IPS-11a (cell line): ENCODE data around the gene TTLL11.

ENCODE experiments used
- H3K4me3 ChIP-seq: one replicate; pipeline ENCODE4 v1.5.1; 2013; ENCODE audit warnings: low read depth, low read length, control low read depth

Gene TTLL11

DNA sequence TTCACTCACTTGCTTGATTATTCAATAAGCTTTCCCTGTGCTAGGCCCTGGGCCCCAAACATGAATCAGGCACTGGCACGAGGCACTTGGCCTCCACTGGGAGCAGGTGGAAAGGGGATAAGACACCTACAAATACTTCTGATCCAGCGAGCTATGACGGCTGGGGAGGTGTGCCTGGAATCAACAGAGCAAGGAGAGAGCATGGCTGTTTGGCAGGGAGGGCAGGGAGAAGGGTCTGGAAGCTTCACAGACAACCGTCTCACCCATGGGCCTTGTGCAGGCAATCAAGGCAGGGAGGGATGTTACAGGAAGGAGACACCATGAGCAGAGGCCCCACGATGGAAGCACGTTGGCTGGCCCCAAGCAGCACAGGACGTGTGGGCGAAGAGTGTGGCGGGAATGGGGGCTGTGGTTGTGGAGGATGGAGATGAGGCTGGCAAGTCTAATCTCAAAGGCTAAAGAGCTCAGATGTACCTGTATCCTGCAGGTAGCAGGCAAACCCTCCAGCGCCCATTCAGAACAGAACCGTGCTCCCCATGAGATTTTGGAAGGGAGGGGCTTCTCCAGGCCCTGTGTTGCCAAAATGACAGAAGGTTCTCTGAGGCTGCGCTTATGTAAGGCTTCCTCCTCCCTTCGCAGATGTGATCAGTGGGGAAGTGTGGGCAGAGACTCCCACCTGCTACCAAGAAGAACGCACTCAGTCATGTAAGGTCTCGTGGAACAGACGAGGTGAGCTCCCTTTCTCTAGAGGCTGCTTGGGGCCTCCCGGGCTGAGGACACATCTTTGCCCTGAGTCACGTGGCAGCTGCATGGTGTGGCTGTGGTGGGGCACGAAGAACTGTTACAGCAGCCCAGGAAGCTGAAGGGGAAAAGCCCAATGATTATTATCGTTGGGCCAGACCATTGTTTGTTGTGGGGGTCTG, 252.0 kb downstream of the TTLL11 start:
- no peak overlapping the region for H3K4me3 ChIP-seq

DNA sequence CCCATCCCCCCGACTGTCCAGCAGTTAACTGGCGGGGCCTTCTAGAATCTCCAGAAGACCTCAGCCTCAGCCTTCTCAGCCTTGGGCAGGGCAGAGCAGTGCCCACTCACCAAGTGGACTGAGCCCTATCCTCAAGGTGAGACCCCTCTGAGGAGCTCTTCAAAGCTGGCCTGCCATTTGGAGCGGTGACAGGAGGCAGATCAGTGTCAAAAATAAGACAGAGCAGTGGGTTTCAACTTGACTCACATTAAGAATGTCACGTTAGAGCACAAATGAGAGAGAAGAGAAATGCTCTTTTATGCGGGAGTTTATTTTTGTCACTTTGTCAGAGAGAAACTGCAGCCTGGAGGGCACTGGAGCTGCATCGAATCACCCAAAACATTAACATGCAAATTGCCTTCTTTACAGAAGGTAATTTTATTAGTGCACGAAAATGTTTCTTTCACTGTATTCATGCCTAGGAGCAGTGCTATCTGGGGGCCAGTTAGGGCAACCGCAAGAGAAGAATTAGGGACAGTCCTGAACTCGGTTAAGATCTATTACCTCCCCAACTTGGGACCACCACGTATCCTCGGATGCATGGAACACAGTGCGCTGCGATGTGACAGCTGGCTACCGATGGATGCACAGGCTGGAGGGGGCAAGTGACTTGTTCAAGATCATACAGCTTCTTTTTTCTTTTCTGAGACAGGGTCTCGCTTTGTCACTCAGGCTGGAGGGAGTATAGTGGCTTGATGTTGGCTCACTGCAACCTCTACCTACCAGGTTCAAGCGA, 253.2 kb downstream of the TTLL11 start:
- no peak overlapping the region for H3K4me3 ChIP-seq

GRCh38 chr9:121838746-121839669, 254.1 kb downstream of the TTLL11 start:
- no peak overlapping the region for H3K4me3 ChIP-seq

DNA sequence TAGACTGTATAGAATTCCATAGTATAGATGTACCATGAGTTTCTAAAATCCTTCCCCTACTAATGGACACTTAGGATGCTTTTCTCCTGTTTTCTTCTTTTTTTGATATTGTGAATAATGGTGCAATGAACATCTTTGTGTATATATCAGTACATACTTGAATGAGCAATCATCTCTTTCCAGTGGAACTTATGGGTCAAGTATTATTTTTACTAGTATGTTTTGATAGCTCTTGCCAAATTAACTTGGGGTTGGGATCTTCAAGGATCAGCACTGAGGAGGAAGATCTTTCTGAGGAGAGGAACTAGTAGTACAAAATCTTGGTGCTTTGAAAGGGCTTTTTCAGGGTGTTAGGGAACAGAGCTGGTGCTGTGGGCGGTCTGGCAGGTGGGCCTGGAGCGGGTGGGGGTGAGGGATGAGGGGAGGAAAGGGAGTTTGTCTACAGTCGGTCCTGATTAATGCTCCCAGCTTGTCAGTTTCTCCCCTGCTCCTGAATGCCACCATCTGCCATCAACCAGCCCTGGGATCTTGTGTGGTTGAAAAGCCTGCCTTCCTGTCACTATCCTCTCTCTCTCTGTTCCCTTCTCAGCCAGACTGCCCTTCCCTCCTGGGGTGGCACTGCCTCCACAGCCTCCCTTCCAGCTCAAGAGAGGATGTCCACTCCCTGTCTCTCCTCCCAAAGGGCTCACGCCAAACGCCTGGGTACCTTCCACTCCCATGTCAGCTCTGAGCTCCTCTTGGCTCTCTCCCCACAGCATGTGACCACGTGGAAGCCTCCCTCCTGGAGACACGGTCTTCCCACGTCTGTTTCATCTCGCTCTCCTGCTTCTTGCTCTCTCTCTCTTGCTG, 255.8 kb downstream of the TTLL11 start:
- no peak overlapping the region for H3K4me3 ChIP-seq

GRCh38 chr9:121836366-121836885, 256.7 kb downstream of the TTLL11 start:
- no peak overlapping the region for H3K4me3 ChIP-seq

DNA sequence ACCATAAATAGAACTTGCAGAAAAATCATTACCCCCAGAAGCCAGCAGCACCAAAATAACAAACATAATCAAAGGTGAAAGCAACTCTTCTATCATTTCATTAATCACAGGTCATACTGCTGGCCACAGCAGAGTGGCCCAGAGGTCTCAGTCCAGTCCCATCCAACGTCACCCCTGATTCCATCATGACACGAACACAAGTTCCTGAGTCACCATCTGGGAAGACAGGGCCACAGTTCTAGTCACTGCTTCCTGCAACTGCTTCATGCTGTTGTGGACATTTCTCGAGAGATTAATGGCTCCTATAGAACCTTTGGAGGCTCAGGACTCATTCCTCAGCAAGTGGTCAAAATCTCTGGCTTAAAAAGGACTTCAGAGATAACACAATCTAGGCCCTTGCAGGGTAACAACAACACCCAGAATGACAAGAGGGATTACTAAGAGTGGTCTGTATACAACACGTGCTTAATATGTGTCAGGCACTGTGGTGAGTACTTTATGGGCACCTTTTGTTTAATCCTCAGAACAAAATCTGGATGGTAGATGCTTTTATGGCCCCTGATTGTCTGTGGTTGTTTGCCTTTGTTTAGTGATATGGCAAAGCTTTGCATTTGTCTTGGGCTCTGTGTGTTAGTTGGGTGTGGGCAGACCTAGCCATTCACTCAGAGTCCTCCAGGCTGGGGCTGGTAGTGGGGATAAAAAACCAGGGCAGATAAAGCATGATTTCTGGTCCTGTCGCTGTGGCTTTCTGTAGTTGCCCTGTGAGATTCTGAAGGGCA, 257.3 kb downstream of the TTLL11 start:
- H3K4me3 ChIP-seq = no peak overlapping the region

GRCh38 chr9:121833061-121833460, 260.0 kb downstream of the TTLL11 start:
- H3K4me3 ChIP-seq = no peak overlapping the region

- no peak overlapping the region for H3K4me3 ChIP-seq
Measured at GRCh38 chr9:121831869-121832268, 261.2 kb downstream of the TTLL11 start.

- no peak overlapping the region for H3K4me3 ChIP-seq
Measured at GRCh38 chr9:121830441-121831140, 262.5 kb downstream of the TTLL11 start.

DNA sequence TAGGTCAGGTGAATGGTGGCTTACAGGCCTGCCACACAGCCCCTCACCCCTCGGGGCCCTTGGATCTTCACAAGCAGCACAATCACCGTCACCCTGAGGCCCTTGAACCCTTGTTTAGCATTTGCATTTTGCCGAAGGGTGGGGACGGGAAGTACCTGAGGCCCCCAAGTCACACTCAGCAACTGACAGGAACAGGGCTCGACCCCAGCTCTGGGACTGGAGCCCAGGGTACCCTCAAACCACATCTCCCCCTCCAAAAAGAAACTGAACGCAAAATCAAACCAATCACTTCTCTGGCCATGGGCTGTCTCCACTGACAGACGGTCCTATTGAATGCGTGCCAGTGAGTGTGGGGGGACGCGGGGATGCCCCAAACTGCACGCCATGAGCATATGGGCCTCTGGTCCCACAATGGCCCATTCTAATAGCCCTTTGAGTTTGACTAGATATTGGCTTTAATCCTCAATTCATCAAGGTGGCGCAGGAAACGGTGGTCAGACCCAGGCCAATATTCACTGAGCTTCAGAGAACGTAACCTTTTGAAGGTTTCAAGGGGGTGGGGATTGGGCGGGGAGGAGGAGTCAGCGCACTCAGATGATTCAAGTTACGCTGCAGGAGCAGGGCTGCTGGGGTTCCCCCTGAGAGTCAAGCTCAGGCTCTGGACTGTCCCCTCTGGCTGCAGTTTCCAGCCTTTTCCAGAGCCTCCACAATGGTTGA, 265.7 kb downstream of the TTLL11 start:
- no peak overlapping the region for H3K4me3 ChIP-seq

GRCh38 chr9:121826711-121827110, 266.4 kb downstream of the TTLL11 start:
- H3K4me3 ChIP-seq = no peak overlapping the region

DNA sequence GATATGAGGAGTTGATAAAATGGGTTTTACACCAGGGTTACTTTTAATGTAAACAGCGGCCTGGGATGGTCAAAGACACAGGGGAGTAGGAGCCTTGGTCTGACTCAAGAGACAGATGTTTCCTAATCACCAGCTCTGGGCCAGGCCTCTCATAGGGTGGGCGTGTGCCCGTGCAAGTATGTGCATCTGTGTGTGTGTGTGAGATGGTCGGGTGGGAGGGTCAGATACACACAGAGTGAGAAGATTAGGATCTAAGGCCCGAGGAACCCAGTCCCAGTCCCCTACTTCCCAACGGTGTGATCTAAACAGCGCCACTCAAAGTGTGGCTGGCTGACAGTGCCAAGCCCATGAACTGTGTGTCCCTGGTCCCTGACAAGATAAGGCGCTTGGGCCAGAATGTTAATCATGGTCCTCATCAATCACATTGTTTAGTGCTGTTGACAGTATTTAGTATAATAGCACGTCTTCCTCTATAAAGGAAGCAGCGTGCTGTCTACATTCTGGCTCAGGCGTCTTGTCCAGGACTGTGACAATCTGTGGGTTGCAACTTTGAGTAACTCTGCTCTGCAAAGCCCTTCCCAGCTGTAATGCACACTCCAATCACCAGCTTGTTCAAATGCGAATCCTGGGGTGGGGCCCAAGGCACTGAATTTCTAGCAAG, 267.9 kb downstream of the TTLL11 start:
- H3K4me3 ChIP-seq = no peak overlapping the region

- H3K4me3 ChIP-seq = no peak overlapping the region
Measured at GRCh38 chr9:121824651-121825030, 268.5 kb downstream of the TTLL11 start.

DNA sequence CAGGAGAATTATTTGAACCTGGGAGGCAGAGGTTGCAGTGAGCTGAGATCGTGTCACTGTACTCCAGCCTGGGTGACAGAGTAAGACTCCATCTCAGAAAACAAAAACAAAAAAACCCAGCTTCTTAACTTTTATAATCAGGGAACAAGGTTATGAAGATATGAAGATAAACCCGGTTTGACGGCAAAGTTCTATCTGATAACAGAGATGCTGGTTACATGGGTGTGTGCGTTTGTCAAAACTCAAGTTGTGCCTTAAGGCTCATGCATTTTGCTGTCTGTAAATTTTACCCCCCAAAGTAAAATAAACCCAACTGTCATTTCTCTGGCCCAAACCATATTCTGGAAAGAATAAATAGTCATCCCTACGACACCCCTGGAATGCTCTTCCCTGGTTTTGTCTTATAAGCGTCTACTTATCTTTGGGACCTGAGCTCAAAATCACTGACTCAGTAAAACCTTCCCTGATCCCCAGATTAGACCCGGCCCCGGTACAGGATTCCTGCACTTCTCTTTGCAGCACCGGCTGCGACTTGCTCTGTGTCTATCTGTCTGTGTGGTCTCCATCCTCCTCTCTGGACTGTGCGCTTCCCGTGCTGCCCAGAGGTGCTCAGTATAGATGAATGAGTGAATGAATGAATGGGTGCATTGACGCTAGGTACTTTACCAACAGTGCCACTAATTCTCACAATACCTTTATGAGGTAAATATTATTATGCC, 269.5 kb downstream of the TTLL11 start:
- no peak overlapping the region for H3K4me3 ChIP-seq

DNA sequence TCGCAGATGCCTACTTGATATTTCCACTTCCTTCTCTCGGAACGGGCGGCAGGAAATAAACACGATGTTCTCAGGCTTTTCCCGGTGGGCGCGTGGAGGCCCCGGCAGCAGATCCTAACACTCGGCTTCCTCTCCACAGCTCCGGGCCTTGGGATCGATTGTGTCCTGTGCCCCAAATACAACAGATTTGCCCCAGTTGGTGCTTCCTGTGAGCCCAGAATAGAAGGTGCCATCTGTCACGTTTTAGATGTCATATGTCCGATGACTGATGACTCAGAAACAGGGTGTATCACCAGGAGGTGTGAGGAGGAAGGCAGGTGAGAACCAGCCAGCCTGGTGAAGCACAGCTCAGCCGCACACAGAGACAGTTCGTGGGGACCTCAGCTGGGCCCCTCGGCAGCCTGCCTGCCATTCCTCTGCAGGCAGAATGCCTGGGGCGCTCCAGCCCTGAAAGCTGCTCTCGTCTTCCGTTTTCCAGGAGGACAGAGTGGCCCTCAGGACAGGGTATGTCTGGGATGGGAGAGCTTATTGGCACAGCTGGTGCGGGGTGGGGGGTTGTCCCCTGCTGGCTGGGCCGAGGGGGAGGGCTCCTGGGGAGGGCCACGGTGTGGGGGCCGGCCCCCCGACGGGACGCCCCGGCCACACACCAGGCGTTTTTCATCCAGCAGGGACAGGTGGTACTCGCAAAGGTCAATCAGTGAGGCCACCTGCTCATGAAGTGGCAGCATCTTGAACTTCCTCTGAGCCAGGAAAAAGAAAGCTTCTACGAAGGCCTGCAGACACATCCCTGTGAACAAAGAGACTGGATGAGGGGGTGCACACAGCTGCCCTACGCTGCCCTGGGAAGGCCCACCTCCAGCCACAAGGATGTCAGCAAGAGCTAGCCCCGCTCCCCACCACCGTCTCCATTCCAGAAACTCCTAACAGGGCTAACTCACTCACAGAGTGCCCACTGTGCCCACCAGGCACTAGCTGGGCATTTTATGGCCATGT, 270.7 kb downstream of the TTLL11 start:
- no peak overlapping the region for H3K4me3 ChIP-seq
